HAP-1 (cell line): ENCODE measurements around the gene MFNG.

ENCODE experiments used
- DNase-seq, 2 experiments: peaks; one replicate each; pipeline ENCODE4 v3.0.0-alpha.2; 2016 to 2020; ENCODE audit warnings: low spot score in 2 of 2
- H3K27me3 ChIP-seq: fragments of 250-450 bp; sonication (Bioruptor Pico); 2 replicates; pipeline ENCODE4 v1.5.1; 2020; ENCODE audit warnings: low read depth, mild to moderate bottlenecking, moderate library complexity
- H3K36me3 ChIP-seq: fragments of 250-450 bp; sonication (Bioruptor Pico); replicated peaks from 2 replicates; pipeline ENCODE4 v1.5.1; 2020; ENCODE audit warnings: mild to moderate bottlenecking
- H3K4me1 ChIP-seq: fragments of 250-450 bp; sonication (Bioruptor Pico); 2 replicates; pipeline ENCODE4 v1.5.1; 2020; ENCODE audit warnings: mild to moderate bottlenecking
- H3K4me3 ChIP-seq: fragments of 250-450 bp; sonication (Bioruptor Pico); 2 replicates; pipeline ENCODE4 v1.5.1; 2020; ENCODE audit warnings: mild to moderate bottlenecking, moderate library complexity
- H3K9me3 ChIP-seq: fragments of 250-450 bp; sonication (Bioruptor Pico); 2 replicates; pipeline ENCODE4 v1.5.1; 2020; ENCODE audit warnings: mild to moderate bottlenecking, moderate library complexity
- in situ Hi-C: fragments of 300-500 bp; cut with MboI; formaldehyde crosslinking; loops from 3 replicates; pipeline ENCODE4 v1.14.3; 2020; ENCODE audit warnings: low sequenced_read_pairs, inconsistent platforms, mixed read lengths

Gene MFNG

DNA sequence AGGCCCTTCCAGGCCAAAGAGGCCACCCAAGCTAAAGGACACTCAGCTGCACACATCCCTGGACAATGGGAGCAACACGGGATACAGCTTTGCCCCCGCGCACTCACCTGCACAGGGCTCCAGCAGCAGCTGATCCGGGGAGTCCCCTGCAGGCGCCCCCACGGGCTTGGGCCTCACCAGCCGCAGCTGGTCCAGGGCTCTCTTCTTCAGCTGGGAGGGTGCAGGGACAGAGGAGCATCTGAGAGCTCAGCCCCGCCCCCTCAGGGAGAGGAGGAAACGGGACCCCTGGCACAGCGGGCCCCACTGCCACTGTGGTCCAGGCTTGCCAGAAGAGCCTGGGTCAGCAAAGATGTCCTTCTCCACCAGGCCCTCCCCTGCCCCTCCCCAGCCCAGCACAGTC lies 7.8 kb upstream of the MFNG start:
- in situ Hi-C loops: no loop called here

DNA sequence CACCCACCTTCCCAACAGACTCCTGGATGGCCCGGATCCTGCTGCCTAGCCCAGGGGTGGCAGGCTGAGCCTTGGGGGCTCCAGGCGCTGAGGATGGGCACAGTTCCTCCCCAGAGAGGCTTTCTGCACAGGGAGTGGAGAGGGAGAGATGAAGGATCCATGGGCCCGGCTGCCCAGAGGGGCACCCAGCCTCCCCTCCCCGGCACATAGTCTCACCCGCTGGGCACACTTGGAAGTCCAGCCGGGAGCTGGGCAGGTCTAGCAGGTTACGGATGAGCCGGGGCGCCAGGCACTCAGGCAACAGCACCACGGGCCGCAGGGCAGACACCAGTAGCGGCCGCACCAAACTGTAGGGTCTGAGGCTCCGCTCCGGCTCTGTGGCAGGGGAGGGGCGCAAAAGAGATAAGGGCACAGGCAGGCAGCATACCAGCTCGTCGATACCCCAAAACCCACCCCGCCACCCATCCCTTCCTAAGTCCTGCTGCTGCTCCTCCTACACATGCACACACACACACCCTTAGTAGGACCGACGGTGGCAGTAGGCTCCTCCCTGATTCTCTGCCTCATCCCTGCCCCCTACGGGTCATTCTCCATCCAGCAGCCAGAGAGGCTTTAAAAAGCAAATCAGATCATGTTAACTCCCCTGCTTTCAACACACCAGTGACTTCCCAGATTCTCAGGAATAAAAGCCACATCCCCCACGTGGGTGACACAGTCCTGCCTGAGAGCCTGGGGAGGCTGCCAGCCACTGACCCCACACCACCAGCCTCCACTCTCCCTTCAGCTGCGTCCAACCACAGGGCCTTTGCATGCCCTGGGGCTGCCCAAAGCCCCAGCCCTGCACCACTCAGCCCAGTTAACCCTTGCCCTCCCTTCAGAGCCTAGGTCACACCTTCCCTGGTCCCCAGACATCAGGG lies 6.5 kb upstream of the MFNG start:
- no peaks in the 10 kb centered on the region for H3K4me1 ChIP-seq
- in situ Hi-C loops: no loop called here
- H3K4me3 ChIP-seq: no peak overlapping the region
- no peaks in the 10 kb centered on the region for H3K9me3 ChIP-seq
- peak; percentile 51 to 71 for DNase-seq
- H3K36me3 ChIP-seq: no peaks in the 10 kb centered on the region; the same call in none of the 2 replicates
- H3K27me3 ChIP-seq: no peaks in the 10 kb centered on the region

More for the DNA sequence above, 7.8 kb upstream of the MFNG start:
- H3K9me3 ChIP-seq: no peaks in the 10 kb centered on the region
- H3K27me3 ChIP-seq: no peaks in the 10 kb centered on the region
- no peak for DNase-seq
- no peak overlapping the region for H3K4me3 ChIP-seq
- no peaks in the 10 kb centered on the region for H3K4me1 ChIP-seq
- H3K36me3 ChIP-seq: no peaks in the 10 kb centered on the region; the same call in none of the 2 replicates

DNA sequence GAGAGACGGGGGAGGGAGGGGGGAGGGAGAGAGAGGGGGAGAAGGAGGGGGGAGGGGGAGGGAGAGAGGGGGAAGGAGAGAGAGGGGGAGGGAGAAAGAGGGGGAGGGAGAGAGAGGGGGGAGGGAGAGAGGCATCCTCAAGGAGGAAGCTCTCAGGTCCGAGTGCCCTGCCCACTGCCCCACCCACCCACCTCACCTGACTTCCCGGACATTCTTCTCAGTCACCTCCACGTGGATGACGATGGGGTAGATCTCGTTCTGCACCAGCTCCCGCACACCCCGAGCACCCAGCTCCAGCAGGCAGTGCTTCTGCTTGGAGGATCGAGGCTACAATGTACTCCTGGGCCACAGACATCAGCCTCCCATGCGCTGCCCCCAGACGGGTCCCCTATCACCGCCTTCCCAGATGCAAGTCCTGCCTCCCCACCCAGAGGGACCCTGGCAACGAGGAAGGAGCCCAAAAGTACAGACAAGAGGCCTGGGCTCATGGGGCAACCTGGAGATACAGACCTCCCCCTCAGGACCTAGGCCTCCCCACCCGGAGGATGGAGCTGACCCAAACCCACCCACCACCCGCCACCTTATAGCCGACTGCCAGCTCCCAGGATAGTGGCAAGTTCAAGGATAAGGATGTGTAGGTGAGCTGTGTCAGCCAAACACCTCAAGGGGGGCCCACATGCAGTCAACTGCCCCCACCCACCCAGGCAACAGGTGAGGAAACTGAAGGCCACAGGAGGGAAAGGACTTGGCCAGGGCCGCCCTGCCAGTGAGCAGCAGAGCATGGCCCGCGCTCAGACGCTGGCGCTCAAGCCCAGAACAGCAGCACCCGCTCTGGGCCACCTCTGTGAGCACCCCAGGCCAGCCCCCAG lies 5.6 kb upstream of the MFNG start:
- Histone ChIP-seq H3K4me3 (no peak overlapping the region), H3K9me3 (no peaks in the 10 kb centered on the region), H3K36me3 (no peaks in the 10 kb centered on the region; the same call in none of the 2 replicates), H3K27me3 (no peaks in the 10 kb centered on the region), H3K4me1 (no peaks in the 10 kb centered on the region)
- DNase-seq: no peak
- in situ Hi-C loops: no loop called here

DNA sequence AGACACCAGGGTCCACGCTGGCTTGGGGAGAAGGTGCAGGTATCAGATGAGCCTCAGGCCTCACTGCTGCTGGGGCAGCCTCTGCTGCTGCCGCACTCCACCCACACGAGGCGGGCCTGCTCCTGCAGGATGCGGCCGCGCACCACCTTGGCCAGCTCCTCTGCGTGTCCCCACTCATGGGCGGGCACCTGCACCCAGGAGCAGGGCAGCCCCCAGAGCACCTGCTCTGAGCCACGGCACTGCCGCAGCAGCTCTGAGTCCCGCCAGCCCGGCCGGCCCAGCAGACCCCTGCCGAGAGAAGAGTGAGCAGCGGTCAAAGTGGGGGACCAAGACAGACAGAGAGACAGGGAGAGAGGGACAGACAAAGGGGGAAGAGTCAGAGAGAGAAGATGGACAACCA lies 4.9 kb upstream of the MFNG start:
- H3K36me3 ChIP-seq: no peaks in the 10 kb centered on the region; the same call in none of the 2 replicates

DNA sequence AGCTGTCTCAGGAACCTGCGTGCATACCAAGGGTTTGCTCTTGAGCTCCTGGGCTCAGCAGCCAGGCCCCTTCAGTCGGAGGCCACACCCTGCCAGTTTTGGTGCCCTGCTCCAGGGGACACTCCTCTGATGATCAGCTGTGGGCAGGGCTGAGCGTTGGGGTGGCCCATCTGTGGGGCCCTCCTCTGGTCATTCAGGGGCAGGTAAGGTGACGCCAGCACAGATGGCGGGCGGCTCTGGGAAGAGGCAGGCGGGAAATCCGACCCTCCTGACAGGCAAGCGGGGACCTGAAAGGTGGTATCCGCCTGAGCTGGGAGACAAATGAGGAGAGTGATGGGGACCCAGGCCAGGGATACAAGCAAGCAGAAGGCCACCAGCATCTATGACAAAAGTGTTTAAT lies 3.8 kb upstream of the MFNG start:
- Histone ChIP-seq H3K9me3 (no peaks in the 10 kb centered on the region), H3K27me3 (no peaks in the 10 kb centered on the region), H3K36me3 (no peaks in the 10 kb centered on the region; the same call in 1 of the 2 replicates), H3K4me1 (peaks cover 5% of the 10 kb centered on the region), H3K4me3 (no peak overlapping the region)
- in situ Hi-C loops: no loop called here
- DNase-seq: no peak

More for the DNA sequence above, 4.9 kb upstream of the MFNG start:
- Histone ChIP-seq H3K9me3 (no peaks in the 10 kb centered on the region), H3K4me1 (peaks cover 4% of the 10 kb centered on the region), H3K27me3 (no peaks in the 10 kb centered on the region), H3K4me3 (no peak overlapping the region)
- in situ Hi-C loops: no loop called here
- no peak for DNase-seq

DNA sequence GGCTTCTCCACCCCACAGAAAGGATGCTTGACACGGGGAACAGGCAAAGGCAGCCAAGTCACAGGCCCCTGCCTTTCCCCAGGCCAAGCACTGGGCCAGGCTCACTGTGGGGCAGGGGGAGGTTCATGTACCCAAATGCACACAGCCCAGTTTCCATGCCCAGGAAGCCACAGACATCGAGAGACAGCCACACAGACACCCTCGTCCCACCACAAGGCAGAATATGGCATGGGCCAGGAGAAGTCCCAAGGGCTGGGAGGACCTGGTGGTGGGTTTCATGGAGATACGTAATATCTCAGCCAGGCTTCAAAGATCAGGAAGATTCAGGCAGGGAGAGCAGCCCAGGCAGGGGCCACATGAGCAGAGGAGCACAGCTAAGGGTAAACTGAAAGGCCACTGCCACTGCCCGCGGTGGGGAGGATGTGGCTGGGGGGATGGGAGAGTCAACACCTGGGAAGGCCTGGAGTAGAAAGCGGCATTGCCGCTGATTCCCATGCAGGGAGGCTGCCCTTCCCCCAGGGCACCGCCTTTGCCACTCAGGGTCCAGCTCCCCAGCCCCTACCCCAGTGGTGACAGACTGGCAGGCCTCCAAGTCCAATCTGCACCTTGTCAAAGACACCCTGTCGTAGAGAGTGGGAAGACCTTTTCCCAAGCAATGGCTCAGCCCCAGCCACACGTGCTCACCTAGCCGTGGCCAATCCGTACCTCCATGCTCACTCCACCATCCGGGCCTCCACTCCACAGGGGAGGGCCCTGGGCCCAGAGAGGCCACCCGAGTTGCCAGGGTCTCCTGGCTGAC lies 2.4 kb upstream of the MFNG start:
- Histone ChIP-seq H3K9me3 (no peaks in the 10 kb centered on the region), H3K4me3 (no peak overlapping the region), H3K4me1 (peaks cover 19% of the 10 kb centered on the region), H3K27me3 (no peaks in the 10 kb centered on the region), H3K36me3 (no peaks in the 10 kb centered on the region; the same call in 1 of the 2 replicates)
- in situ Hi-C loops: no loop called here
- no peak for DNase-seq

DNA sequence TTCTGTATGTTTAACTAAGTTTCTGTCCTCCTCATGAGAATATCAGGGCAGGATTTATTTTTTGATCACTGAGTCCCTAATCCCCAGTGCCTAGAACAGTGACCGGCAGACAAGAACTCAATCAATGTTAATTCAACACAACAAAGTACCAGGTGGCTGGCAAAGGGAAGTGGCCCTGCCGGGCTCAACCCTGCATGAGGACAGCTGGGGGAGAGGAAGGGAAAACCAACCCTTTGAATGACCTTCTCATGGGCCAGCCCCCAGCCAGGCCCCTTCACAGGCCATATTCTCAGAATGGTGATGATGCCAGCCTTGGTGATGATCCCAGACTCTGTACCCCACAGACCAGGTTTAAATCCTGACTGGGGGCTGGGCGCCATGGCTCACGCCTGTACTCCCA lies 1.4 kb upstream of the MFNG start:
- H3K4me3 ChIP-seq: no peak overlapping the region
- peaks cover 21% of the 10 kb centered on the region for H3K4me1 ChIP-seq
- no peaks in the 10 kb centered on the region for H3K27me3 ChIP-seq

DNA sequence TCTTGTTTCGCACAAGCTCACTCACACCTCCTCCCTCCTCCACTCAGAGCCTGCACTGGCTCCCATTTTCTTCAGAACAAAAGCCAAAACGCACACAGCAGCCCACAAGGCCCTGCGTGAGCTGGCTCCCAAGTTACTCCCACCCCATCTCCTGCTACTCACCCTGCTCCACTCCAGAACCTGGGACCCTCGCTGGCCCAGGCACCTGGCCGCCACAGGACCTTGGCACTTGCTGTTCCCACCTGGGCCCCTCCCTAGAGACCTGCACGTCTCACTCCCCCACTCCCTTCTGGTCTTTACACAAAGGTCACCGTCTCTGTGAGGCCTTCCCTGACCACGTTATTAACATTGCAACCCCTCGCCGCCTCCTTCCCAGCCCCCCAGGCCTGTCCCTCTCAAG lies 945 bp upstream of the MFNG start:
- Histone ChIP-seq H3K4me3 (no peak overlapping the region), H3K4me1 (peaks cover 21% of the 10 kb centered on the region), H3K27me3 (no peaks in the 10 kb centered on the region), H3K9me3 (no peaks in the 10 kb centered on the region), H3K36me3 (no peaks in the 10 kb centered on the region; the same call in 1 of the 2 replicates)
- in situ Hi-C loops: no loop called here
- no peak for DNase-seq

More for the DNA sequence above, 1.4 kb upstream of the MFNG start:
- in situ Hi-C loops: no loop called here
- no peak for DNase-seq
- Histone ChIP-seq H3K36me3 (no peaks in the 10 kb centered on the region; the same call in 1 of the 2 replicates), H3K9me3 (no peaks in the 10 kb centered on the region)

DNA sequence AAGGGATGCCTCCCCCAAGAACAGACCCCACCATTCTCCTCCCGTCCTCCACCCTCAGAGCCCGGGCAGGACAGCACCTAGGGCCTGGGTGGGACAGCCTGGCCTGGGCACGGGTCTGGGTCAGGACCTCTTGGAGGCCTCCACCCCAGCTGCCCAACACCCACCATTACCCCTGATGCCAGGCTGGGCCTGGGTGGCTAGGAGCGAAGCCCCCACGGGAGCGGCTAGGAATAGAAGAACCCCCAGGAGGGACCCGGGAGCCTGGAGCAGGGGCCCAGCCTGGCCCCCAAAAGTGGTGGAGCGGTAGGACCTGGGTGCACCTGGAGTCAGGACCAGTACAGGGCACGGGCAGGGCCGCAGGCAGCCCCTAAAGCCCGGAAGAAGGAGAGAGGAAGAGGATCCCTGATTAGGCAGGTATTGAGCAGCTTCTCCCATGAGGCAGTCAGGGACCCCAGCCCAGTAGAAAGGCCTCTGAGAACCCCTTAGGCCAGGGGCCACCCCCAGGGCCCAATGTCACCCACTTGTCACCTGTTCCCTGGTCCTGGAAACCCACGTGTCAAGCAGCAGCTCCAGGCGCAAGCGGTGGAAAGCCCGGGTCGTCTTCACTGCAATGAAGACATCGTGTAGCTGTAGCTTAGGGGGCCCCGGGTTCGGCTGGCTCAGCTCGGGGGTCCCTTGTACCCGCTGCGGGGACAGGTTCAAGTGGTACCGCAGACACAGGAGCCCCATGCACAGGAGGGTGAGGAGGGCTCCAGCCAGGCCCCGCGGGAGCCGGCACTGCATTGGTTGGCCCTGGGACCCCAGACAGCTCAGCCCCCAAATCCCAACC lies 575 bp downstream of the MFNG start:
- Histone ChIP-seq H3K4me1 (peaks cover 21% of the 10 kb centered on the region), H3K36me3 (peaks cover 4% of the 10 kb centered on the region; the same call in 1 of the 2 replicates), H3K9me3 (no peaks in the 10 kb centered on the region), H3K27me3 (no peaks in the 10 kb centered on the region), H3K4me3 (peak overlapping the region; percentile 47)
- DNase-seq: peak in 1 of 2 experiments; percentile 42
- in situ Hi-C loops: no loop called here

DNA sequence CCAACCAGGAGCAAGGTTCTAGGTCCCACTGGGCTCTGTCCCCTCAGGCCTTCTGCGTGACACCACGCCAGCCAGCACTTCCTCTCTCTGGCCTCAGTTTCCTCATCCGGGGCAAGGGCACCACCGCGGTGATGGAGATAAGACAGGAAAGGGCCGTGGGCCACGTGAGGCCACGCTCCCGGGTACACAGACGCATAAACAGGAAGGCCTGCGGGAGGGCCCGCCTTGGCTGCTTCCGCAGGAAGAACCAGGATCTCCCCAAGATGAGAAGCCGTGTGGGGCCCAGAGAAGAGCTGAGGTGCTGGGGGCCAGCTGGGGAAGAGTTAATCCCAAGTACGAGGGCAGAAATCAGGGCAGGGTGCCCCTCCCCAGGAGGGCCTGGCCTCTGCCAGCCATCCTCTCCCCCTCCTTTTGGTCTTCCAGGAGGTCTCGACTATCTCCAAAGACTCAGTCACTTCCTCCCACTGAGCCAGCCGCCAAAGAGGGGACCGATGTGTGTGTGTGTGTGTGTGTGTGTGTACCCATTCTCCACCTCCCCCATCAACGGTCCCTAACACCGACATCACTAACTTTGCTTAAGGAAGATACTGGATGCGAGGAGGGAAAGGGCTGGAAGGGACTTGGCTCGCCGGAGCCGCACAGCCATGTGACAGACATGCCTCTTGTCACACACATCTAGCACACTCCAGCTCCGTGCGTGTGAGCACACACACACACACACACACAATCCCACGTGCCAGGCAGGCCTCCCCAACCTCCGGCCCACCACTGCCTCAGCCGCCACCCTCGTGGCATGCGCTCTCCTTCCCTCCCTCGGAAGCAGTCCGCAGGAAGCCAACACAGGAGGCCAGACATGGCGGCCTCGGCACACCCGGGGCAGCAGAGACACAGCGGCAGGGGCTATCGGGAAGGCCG lies 1.4 kb downstream of the MFNG start:
- H3K27me3 ChIP-seq: no peaks in the 10 kb centered on the region
- H3K9me3 ChIP-seq: no peaks in the 10 kb centered on the region
- peaks cover 21% of the 10 kb centered on the region for H3K4me1 ChIP-seq
- peak in 1 of 2 experiments; percentile 58 for DNase-seq
- in situ Hi-C loops: no loop called here
- H3K36me3 ChIP-seq: peaks cover 9% of the 10 kb centered on the region; the same call in 1 of the 2 replicates
- peak overlapping the region; percentile 47 for H3K4me3 ChIP-seq

DNA sequence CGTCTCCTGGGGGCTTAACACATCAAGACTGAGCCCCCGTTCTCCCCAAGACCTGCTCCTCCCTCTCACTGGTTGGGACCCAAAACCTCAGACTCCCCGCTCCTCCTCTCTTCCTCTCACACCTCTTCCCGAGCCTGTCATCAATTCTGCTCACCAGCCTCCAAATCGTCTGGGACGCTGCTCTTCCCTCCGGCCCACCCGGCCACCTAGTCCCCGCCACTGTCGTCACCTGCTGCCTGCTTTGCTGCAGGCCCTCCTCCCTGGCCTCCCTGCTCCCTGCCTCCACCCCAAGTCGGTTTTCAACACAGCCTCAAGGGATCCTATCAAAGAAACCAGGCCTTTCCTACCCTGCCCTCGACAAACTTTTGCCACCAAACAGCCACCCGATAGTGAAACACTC lies 3.1 kb downstream of the MFNG start:
- H3K4me1 ChIP-seq: peaks cover 21% of the 10 kb centered on the region
- in situ Hi-C loops: no loop called here
- no peak for DNase-seq
- no peaks in the 10 kb centered on the region for H3K27me3 ChIP-seq
- no peak overlapping the region; the same call in 1 of the 2 replicates for H3K4me3 ChIP-seq
- H3K36me3 ChIP-seq: peaks cover 22% of the 10 kb centered on the region
- H3K9me3 ChIP-seq: no peaks in the 10 kb centered on the region

DNA sequence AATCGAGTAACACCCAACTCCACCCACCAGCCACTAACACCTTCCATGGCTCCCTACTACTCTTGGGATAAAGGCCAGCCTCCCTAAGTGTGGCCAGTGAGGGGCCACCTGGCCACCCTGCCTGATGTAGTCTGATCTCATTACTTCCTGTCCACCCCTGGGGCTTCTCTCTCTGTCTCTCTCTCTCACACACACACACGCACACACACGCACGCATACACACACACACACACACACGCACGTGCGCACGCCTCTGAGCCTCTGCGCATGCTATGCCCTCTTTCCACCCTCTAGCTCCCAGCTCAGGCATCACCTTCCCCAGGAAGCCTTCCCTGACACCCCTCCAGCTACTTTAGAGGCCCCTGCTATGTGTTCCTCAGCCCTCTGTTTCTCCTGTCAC lies 3.9 kb downstream of the MFNG start:
- Histone ChIP-seq H3K4me3 (no peak overlapping the region), H3K9me3 (no peaks in the 10 kb centered on the region), H3K4me1 (peaks cover 21% of the 10 kb centered on the region), H3K27me3 (no peaks in the 10 kb centered on the region), H3K36me3 (peaks cover 29% of the 10 kb centered on the region)
- no peak for DNase-seq
- in situ Hi-C loops: no loop called here
